Measurements from ENCODE around the gene MAP2K4.
"Not testable (repeated sequence)": the region's sequence is repeated elsewhere in the genome, so short reads cannot be mapped to it uniquely, and the experiment has no call there.

Gene MAP2K4

GRCh38 chr17:12136243-12136642, 115.6 kb downstream of the MAP2K4 start:
- in situ Hi-C loops (cut with MboI; ENCODE audit: low sequenced_read_pairs), result no loop called here

- in situ Hi-C loops (cut with MboI; ENCODE audit: low sequenced_read_pairs), result no loop called here
Measured at GRCh38 chr17:12136646-12137045, 116.0 kb downstream of the MAP2K4 start.

- in situ Hi-C loops (cut with MboI; ENCODE audit: low sequenced_read_pairs), result no loop called here
Measured at GRCh38 chr17:12137859-12138258, 117.2 kb downstream of the MAP2K4 start.

GRCh38 chr17:12140685-12141084, 120.0 kb downstream of the MAP2K4 start:
- in situ Hi-C loops (cut with MboI; ENCODE audit: low sequenced_read_pairs), result no loop called here

DNA sequence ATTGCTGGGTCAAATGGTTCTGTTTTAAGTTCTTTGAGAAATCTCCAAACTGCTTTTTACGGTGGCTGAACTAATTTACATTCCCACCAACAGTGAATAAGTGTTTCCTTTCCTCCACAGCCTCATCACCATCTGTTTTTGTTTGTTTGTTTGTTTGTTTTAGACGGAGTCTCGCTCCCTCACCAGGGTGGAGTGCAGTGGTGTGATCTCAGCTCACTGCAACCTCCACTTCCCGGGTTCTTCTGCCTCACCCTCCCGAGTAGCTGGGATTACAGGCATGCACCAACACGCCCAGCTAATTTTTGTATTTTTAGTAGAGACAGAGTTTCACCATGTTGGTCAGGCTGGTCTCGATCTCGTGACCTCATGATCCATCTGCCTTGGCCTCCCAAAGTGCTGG, 141.5 kb downstream of the MAP2K4 start:
- in situ Hi-C loops (cut with MboI; ENCODE audit: low sequenced_read_pairs), result not testable (repeated sequence)

GRCh38 chr17:12164085-12164484, 143.4 kb downstream of the MAP2K4 start:
- in situ Hi-C loops (cut with MboI; ENCODE audit: low sequenced_read_pairs), result no loop called here

DNA sequence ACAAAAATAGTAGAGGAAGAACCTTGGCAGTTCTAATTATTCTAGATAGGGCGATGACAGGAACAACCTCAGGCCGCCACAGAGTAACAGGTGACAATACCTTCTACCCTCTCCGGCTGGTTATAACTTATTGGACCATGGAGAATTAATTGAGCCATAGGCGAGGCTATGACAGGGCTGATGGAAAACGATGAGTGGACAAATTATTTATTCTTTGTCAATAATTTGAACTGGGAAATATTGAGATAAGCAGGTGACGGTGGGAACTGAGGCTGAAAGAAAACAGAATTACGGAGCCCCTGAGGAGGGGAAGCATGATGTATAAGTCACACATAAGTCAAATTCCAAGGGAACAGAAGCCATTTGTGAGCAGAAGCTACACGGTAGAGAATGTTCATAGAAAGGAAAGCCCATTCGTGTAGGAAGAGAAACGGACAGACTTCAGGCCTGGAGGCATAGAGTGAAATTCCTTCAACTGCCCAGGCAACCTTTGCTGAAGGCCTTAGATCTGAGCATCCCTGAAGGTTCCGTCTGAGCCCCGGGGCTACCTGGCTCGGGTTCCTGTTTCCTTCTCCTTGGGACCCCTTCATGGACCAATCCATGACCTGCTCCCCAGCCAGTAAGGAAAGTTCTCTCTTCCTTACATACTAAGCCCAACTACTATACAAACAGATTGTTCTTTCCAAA, 158.1 kb downstream of the MAP2K4 start:
- in situ Hi-C loops (cut with MboI; ENCODE audit: low sequenced_read_pairs), result no loop called here

GRCh38 chr17:12180644-12181261, 160.1 kb downstream of the MAP2K4 start:
- in situ Hi-C loops (cut with MboI; ENCODE audit: low sequenced_read_pairs), result no loop called here

GRCh38 chr17:12187658-12188057, 167.0 kb downstream of the MAP2K4 start:
- in situ Hi-C loops (cut with MboI; ENCODE audit: low sequenced_read_pairs), result no loop called here

GRCh38 chr17:12193144-12193735, 172.6 kb downstream of the MAP2K4 start:
- in situ Hi-C loops (cut with MboI; ENCODE audit: low sequenced_read_pairs), result no loop called here
